SH-SY5Y (cell line): ENCODE measurements around the gene GTF2IRD1.

Experiments used
- GATA2 ChIP-seq: IDR thresholded peaks from 2 replicates; pipeline ENCODE4 v1.6.1; 2011; ENCODE audit warnings: mild to moderate bottlenecking, low read depth, low read length
- GATA3 ChIP-seq: IDR thresholded peaks from 2 replicates; pipeline ENCODE4 v1.6.1; 2011; ENCODE audit warnings: low read depth, mild to moderate bottlenecking, low read length, moderate library complexity

DNA sequence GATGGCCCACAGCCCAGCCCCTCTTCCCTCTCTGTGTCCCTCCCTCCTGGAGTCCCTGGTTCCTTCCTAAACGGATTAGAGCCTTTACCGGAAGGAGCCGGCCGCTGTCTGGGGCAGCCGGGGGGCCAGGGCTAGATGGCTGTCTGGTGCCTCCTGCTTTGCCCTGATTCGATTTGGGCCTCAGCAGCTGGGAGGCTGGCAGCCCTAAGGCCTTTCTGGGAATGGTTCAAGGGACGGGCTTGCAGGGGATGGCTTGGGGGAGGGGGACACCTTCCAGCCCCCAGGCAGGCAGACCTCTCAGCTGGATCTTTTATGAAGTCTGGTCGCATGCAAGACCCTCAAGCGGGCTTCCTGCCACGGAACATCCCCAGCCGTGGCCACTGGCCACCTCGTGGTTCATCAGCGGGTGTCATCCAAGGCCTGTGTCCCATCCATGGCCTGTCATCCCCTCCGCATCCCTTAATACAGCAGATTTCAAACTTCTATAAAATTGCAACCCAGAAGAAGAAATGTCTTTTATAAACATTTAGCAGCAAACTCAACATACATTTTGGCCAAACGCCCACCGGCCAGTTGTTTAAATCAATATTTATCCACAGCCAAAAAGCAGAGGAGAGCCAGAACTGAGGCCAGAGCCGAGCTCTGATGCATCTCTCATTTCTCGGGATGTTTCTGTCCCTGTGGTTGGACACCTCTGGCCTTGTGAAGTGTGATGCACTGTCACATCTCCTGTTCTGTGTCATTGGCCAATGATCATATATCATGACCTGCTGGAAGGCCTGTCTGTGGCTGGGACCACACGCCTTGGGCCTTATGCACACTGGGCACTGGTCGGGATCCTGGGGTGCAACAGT lies 52.0 kb downstream of the GTF2IRD1 start:
- TF ChIP-seq GATA2: peak; percentile 71; the same call in 1 of the 2 replicates
- no peak for TF ChIP-seq GATA3
